HG03103 (cell line): ENCODE results near the gene CNPY4.

Source experiments
- ATAC-seq: cut with Tn5 transposase; IDR thresholded peaks from one replicate; pipeline ENCODE4 v1.9.1; 2021; ENCODE audit warnings: low read depth; ENCODE audit not compliant: unreplicated experiment

The CNPY4 gene

DNA sequence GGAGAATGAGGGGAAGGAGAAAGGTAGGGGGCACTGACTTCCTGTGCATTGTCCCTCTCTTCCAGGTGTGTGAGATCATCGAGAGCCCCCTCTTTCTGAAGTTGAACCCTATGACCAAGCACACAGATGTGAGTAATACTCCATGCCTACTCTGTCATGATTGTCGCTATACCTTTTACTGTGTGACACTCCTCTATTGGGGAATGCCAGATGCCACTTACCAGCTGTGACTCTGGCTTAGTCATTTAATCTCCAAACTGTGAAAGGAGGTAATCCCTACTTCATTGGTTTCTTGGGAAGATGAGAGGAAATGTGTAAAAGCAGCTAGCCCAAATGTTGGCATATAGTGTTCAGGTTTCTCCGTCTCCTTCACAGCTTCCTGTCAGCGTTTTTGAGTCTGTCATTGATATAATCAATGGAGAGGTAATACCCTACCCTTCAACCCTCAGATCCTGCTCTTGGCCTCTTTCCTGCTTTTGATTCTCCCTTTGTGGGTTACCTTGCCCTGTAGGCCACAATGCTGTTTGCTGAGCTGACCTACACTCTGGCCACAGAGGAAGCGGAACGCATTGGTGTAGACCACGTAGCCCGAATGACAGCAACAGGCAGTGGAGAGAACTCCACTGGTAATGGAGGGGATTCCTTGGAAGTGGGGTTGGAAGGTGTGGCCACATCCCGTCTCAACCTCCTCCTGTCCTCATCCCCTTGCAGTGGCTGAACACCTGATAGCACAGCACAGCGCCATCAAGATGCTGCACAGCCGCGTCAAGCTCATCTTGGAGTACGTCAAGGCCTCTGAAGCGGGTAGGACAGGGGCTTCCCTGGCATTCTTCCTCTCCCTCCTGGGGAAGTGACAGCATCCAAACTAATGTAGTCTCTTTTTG lies 28.7 kb upstream of the CNPY4 start:
- no peak for ATAC-seq

DNA sequence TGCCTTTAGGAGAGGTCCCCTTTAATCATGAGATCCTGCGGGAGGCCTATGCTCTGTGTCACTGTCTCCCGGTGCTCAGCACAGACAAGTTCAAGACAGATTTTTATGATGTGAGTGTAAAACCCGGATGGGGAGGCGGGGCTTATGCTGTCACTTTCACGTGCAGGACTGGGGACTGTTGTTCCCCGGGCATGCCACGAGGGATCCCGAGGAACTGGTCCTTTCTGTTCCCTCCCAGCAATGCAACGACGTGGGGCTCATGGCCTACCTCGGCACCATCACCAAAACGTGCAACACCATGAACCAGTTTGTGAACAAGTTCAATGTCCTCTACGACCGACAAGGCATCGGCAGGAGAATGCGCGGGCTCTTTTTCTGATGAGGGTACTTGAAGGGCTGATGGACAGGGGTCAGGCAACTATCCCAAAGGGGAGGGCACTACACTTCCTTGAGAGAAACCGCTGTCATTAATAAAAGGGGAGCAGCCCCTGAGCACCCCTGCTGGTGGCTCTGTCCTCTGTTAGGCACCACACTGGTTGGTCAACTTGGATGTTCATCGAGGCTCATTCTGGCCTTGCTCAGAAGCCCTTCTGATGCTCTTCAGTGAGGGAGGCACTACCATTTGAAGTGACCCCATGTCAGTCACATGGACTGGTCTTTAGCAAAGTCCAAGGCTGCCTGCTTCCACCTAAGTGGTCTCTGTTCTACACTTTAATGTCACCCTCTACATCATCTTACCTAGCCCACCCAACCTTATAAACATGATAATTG lies 27.8 kb upstream of the CNPY4 start:
- no peak for ATAC-seq

DNA sequence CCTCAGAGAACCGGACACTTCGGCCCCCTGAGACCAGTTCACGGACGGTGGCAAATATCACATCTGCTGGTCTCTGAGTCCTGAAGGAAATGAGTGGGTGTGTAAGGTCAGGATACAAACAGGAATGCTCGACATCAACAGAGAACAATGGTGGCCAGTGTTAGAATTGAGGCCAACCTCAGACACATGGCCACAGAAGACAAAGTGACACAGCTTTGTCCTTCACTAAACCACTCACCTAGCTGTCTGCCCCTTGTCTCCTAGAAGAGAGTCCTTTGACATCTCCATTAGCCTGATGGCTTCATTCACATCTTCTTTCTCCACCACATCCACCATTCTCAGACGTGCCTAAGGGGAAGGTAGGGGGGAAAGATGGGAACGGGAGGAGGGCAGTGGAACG lies 26.4 kb upstream of the CNPY4 start:
- ATAC-seq, result no peak

DNA sequence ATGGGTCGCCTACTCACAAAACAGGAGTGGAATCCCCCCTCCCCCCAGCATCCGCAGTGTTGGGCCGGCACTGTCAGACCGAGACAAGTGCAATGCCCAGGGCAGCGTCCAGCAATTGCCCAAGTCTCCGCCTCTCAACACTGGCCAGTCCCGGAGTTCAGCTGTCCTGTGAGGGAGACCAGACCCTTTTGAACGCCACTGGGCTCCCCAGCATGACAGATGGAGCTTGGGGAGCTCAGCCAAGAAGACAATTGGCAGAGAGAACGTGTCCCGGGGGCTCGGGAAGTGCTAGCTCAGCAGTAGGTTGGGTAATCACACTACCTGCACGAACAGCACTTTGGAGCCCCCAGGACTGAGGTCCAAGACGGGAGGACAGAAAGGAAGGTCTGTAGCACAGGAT lies 25.9 kb upstream of the CNPY4 start:
- no peak for ATAC-seq

DNA sequence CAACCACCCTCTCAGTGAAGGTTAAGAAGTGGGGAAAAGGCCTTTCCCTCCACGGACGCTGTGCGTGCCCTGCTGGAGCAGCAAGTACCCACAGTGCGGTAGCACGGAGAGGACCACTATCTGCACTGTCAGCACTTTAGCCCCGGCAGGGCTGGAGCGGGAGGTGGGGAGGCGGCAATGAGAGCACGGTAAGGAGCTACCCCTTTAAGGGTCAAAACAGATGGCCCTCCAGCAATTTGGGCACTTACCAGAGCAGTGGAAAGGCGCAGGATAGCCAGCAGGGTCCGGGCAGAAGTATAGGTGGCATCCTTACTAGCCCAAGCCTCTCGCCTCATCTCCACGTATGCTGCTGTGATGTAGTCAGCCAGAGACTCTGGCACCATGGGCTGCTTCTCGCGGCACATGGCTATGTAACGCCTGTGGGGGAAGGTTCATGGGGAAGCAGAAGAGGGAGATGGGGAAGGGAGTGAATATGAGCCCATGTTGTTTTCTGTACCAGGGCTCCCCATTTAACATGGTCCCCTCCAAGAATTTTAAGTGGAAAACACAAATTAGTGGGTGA lies 25.4 kb upstream of the CNPY4 start:
- no peak for ATAC-seq

DNA sequence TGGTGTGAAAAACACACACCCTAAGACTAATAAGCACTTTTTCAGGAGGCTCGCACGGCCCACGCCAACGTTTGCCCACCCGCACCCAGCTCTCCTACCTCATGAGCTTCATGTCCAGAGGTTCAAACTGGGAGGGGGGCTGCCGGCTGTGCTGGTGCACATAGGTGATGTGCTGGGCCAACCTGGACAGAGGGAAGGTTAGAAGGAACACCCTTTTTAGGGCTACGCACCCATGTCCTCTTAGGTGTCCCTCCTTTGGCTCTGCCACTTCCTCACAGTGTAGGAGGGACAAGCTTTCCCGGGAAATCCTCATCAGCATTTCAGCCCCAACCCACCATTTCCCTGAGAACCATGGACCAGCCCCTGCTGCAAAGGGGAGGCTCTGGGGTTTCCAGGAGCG lies 24.1 kb upstream of the CNPY4 start:
- no peak for ATAC-seq

DNA sequence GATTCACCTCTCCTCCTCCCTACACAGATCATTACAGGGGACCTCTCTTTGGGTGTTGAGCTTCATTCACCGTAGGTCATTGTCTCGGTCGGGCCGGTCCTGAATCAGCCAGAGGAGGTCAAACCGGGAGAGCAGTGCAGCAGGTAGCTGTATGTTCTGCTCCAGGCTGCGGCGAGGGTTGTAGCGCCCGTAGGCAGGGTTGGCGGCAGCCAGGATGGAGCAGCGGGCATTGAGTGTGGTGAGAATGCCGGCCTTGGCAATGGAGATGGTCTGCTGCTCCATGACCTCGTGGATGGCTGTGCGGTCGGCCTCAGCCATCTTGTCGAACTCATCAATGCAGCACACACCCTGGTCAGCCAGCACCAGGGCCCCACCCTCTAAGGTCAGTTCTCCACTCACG lies 23.7 kb upstream of the CNPY4 start:
- no peak for ATAC-seq

DNA sequence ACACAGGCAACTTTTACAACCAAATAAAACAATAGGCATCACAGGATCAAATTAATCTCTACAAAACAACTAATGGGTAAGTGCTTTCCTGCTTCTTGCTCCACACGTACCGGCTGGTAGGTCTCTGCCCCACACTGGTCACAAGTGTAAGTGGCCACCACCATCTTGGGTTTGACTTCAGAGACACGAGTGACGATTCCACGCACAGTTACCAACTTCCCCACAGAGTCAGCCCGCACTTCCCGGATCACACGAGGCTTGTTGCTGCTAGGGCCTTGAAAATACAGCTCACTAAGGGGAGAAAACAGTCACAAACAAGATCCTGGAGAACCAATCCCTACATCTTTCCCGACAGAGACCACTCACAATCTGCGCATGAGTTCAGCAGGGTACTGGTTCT lies 20.5 kb upstream of the CNPY4 start:
- ATAC-seq, result no peak

DNA sequence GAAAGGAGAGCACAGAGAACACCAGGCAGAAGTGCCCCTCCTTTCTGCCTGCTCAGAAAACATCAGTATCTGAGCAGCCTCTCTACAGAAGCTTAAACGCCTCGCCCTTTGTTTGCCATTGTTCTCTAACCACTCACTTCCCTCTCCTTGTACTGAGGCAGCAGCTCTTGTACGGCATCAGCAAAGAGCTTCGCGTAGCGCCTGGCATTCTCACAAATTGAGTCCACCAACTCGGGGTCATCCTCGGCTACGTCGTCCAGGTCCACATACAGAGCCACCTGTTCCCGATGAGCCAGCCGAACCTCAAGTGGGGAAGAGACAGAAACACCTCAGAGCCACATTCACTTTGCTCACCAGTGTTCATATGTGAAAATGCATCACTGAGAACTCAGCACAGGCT lies 20.0 kb upstream of the CNPY4 start:
- ATAC-seq, result no peak

DNA sequence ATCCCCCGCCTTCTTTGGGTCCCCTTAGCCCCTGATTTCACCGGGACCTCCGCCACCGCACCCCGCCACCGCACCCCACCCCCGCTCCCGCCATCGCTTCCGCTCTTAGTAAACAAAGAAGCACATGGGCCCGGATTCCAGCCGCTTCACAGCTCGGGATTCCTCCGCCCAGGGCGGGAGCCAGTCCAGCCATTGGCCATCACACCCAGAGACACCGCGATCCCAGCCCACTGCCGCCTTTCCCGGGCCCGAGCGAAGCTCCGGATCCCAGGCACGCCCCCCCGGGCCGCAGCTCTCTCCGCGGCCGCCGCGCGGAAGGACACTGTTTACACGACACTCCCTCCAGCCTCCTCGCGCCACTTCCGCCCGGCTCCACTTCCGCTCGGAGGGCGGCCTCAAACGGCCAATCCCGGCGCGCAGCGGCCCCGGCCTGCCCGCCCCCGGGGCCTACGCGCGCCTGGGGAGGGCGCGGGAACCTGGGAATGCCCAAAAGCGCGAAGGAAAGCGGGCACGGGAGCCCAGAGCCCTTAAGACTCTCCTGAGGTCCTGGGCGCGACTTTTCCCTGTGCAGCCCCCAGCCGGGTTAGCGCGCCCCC lies 18.9 kb upstream of the CNPY4 start:
- peak; percentile 52 for ATAC-seq

DNA sequence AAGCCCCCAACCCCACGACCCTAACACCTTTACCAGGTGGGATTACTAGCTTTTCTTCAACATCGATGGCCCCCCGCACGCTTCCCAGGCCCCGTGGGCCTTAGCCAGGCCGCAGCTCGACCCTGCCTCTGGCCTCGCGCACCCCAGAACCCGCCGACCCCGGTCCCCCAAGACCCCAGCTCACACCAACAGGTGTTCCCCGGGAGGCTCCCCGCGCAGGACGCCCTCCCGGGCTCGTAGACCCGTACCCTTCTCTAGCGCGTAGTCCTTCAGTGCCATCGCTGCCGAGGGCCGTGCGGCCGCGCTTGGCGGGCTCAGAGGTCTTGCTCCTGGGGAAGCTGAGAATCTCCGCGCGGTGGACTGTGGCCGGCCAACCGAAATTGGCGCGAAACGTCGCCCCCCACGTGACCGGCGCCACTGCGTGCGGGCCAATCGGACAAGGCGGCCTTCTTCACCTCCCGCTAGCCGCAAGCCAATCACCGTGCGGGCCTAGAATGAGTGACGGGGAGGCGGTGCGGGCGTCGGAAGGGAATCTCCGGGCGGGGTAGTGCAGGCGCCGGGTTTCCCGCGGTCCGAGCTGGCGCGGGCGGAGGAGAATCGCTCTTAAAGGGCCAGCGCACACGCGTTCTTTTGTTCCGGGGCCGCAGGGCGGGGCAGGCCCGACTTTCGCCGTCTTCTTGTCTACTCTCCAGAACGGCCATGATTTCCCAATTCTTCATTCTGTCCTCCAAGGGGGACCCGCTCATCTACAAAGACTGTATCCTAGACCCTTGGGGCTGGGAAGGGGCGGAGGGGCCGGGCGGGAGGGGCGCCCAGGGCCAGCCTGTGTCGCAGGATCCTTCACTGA lies 18.2 kb upstream of the CNPY4 start, which contains the start of the genes AP4M1 and MCM7:
Gene AP4M1, plus strand, starts transcription at position 628 of the 847 bp plus-strand sequence. Its CDS starts 72 bp downstream, at position 700.
Gene MCM7, minus strand, starts transcription at position 382 of the 847 bp plus-strand sequence. Its CDS starts 103 bp downstream, at position 279.
- ATAC-seq, result peak; percentile 83

DNA sequence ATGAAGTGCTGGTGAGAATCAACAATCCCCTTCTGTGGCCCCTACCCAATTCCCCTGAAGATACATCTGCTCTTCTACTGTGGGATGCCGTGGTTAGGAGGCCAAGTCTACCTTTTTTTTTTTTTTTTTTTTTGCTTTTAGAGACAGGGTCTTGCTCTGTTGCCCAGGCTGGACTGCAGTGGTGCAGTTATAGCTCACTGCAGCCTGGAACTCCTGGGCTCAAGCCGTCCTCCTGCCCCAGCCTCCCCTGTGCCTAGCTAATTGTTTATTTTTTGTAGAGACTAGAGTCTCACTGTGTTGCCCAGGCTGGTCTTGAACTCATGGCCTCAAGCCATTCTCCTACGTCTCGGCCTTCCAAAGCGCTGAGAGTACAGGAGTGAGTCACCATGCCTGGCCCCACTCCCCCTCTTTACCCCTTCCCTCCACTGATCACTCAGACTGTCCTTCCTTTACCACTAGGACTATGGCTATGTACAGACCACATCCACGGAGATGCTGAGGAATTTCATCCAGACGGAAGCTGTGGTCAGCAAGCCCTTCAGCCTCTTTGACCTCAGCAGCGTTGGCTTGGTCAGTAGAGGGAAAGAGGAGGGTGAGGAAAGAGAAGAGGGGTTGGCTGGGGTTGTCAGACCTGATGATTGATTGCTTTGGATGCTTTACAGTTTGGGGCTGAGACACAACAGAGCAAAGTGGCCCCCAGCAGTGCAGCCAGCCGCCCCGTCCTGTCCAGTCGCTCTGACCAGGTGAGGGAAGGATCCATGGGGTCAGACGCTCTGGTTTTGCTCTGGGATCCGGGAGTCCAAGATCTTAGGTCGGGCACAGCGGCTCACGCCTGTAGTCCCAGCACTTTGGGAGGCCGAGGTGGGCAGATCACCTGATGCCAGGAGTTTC lies 16.2 kb upstream of the CNPY4 start:
- no peak for ATAC-seq

DNA sequence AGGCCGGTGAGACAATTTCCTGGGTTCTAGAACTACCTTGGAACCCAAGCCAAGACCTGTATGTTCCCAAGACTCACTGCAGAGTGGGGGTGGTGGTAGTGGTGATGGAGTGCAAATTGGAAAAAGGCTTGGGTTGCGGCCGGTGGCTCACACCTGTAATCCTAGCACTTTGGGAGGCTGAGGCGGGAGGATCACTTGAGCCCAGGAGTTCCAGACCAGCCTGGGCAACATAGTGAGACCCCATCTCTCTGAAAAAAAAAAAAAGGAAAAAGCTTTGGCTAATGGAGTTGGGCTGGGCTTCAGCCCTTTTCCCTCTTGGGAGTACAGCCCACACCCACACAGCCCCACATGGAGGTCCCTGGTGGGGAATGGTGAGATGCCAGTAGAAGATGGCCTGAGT lies 13.9 kb upstream of the CNPY4 start:
- ATAC-seq, result no peak

DNA sequence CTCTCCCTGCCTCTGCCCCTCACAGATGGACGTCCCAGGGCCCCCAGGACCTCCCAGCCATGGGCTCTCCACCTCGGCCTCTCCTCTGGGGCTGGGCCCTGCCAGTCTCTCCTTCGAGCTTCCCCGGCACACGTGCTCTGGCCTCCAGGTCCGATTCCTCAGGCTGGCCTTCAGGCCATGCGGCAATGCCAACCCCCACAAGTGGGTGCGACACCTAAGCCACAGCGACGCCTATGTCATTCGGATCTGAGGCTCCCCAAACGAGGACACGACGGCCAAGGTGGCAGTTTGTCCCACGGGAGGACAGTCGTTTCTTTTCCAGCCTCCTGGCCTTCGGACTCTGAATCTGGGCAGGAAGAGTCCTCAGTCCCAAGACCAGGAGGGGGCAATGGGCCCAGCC lies 12.8 kb upstream of the CNPY4 start:
- no peak for ATAC-seq

DNA sequence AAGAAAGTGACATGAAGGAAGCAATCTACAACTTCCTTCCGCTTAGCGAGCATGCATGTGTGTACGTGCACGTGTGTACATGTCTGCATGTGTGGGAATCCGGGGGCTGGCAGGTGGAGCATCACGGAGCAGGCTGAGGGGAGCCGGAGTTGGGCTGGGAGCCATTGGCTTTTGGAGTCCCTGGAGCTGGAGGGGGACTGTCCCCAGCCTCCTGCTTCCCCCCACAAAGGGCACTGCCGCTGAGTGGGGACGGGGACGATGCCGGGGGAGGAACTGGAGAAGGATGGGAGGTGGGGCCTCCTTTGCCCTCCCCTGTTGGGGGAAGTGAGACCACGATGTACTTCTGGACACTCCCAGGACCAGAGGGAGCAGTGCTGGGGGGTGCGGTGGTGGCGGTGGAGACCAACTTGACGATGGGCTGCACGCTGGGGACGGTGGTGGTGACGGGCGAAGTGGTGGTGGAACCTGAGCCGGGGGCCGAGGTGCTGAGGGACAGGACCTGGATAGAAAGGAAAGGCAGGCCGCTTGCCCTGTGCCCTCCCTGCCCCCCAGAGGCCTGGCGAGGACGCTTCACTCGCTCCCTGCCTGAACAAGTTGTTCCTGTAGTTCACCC lies 12.2 kb upstream of the CNPY4 start:
- ATAC-seq, result no peak

DNA sequence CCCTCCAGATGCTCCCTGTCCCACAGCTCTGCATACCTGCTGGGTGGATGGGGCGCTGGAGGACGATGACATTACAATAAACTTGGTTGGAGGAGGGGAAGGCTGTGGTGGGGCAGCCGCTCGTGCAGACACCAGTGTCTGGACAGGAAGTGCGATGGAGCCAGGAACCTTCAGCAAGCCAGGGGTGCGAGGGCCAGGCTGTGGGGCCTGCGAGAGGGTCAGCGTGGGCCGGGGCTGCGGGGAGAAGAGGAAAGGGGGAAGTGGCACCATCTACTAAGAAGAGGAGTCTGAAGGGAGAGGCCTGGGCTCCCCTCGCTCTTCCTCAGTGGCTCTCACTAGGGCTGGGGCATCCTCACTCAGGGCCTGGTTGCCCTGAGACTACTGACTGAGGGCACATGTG lies 11.5 kb upstream of the CNPY4 start:
- no peak for ATAC-seq

DNA sequence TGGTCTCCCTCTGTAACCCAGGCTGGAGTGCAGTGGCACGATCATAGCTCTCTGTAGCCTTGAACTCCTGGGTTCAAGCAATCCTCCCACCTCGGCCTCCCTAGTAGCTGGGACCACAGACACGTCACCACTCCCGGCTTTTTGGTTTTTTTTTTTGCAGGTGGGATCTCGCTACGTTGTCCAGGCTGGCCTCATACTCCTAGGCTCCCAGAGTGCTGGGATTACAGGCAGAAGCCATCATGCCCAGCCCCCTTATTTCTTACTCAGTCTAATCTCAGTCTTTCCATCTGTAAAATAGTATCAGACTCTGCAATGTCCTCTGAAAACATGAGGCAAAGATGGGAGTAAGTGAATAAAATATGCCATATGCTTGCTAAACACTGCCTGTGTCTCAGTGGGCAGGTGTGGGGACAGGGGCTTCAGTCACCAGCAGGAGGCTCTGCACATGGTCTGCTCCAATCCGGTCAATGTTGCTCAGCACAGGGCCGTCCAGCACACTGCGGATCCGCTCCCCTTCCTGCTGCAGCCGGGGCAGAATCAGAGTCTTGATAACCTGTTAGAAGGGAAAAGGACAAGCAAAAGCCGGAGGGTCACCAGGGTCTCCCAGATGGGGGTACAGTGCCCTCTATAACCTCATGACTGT lies 9.8 kb upstream of the CNPY4 start:
- ATAC-seq, result no peak

DNA sequence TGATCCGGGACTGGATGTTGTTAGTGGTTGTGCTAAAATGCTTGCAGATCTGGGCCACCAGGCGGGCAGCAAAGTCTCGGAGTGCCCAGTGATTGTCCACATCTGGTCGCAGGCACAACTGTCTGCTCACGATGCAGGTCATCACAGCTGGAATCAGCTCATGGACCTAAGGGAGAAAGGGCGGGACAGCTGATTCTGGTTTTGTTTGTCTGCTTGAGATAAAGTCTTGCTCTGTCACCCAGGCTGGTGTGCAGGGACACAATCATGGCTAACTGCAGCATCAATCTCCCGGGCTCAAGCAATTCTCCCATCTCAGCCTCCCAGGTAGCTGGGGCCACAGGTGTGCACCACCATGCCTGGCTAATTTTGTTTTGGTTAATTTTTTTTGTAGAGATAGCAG lies 8.3 kb upstream of the CNPY4 start:
- no peak for ATAC-seq
